GM12801 (cell line): ENCODE results near the gene MTCH1.

Source experiments
- CTCF ChIP-seq: IDR thresholded peaks from one replicate; pipeline ENCODE4 v1.5.1; 2011; ENCODE audit warnings: control low read depth; ENCODE audit not compliant: insufficient read length; ENCODE audit errors: extremely low read depth

The MTCH1 gene

GRCh38 chr6:36933519-36933918 is 52.5 kb downstream of the MTCH1 start:
- no peak for TF ChIP-seq CTCF

GRCh38 chr6:36933102-36933501 is 52.9 kb downstream of the MTCH1 start:
- no peak for TF ChIP-seq CTCF

- TF ChIP-seq CTCF, result no peak
Observed at GRCh38 chr6:36930483-36930882, 55.5 kb downstream of the MTCH1 start.

GRCh38 chr6:36929607-36930006 is 56.4 kb downstream of the MTCH1 start:
- TF ChIP-seq CTCF, result no peak

GRCh38 chr6:36929152-36929551 is 56.8 kb downstream of the MTCH1 start:
- TF ChIP-seq CTCF, result no peak

GRCh38 chr6:36928547-36928918 is 57.5 kb downstream of the MTCH1 start:
- no peak for TF ChIP-seq CTCF

- no peak for TF ChIP-seq CTCF
Observed at GRCh38 chr6:36927691-36928546, 58.1 kb downstream of the MTCH1 start.
